ENCODE data around the gene ZBTB20.

ZBTB20 gene

DNA sequence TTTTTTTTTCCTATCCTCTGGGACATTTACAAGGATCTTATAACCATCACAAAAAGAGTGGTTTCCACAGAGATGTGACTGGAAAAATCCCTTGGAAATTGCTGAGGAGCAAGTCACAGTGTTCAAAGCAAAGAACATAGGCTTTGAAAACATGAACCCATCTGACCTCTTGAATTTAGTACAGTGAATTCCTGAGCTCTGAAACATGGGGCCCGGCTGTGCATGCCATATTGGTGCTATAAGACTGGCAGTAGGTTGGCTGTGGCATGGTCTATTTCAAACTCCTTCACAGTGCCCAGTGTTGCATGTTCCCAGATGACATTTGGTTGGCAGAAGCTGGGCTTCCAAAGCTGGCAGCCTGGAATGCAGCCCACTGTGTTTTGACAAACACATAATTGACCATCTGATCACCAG lies 651.1 kb downstream of the ZBTB20 start:
- no peak for DNase-seq (ENCODE audit: low read depth in 1 of 2, low spot score in 1 of 2)
- no peak overlapping the region for H3K27ac ChIP-seq (replicated peaks)
- H3K4me3 ChIP-seq (replicated peaks; ENCODE audit: insufficient read depth, low read length): no peak overlapping the region
- TF ChIP-seq SPI1 (IDR thresholded peaks at IDR 0.05; ENCODE audit: borderline replicate concordance, low read depth): no peak
- no peak for TF ChIP-seq GABPA (IDR thresholded peaks at IDR 0.05; ENCODE audit: low read depth)
- TF ChIP-seq, protein P1, sequence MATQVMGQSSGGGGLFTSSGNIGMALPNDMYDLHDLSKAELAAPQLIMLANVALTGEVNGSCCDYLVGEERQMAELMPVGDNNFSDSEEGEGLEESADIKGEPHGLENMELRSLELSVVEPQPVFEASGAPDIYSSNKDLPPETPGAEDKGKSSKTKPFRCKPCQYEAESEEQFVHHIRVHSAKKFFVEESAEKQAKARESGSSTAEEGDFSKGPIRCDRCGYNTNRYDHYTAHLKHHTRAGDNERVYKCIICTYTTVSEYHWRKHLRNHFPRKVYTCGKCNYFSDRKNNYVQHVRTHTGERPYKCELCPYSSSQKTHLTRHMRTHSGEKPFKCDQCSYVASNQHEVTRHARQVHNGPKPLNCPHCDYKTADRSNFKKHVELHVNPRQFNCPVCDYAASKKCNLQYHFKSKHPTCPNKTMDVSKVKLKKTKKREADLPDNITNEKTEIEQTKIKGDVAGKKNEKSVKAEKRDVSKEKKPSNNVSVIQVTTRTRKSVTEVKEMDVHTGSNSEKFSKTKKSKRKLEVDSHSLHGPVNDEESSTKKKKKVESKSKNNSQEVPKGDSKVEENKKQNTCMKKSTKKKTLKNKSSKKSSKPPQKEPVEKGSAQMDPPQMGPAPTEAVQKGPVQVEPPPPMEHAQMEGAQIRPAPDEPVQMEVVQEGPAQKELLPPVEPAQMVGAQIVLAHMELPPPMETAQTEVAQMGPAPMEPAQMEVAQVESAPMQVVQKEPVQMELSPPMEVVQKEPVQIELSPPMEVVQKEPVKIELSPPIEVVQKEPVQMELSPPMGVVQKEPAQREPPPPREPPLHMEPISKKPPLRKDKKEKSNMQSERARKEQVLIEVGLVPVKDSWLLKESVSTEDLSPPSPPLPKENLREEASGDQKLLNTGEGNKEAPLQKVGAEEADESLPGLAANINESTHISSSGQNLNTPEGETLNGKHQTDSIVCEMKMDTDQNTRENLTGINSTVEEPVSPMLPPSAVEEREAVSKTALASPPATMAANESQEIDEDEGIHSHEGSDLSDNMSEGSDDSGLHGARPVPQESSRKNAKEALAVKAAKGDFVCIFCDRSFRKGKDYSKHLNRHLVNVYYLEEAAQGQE (IDR thresholded peaks at IDR 0.05; ENCODE audit: insufficient replicate concordance, low read depth): no peak
- no peak for TF ChIP-seq POLR2AphosphoS5 (IDR thresholded peaks at IDR 0.05; ENCODE audit: low read depth)
- TF ChIP-seq, protein P2, sequence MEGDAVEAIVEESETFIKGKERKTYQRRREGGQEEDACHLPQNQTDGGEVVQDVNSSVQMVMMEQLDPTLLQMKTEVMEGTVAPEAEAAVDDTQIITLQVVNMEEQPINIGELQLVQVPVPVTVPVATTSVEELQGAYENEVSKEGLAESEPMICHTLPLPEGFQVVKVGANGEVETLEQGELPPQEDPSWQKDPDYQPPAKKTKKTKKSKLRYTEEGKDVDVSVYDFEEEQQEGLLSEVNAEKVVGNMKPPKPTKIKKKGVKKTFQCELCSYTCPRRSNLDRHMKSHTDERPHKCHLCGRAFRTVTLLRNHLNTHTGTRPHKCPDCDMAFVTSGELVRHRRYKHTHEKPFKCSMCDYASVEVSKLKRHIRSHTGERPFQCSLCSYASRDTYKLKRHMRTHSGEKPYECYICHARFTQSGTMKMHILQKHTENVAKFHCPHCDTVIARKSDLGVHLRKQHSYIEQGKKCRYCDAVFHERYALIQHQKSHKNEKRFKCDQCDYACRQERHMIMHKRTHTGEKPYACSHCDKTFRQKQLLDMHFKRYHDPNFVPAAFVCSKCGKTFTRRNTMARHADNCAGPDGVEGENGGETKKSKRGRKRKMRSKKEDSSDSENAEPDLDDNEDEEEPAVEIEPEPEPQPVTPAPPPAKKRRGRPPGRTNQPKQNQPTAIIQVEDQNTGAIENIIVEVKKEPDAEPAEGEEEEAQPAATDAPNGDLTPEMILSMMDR (IDR thresholded peaks at IDR 0.05; ENCODE audit: insufficient read depth, low read length): no peak
- no peaks in the 10 kb centered on the region for H3K27me3 ChIP-seq (ENCODE audit: insufficient read depth, poor library complexity, severe bottlenecking)

DNA sequence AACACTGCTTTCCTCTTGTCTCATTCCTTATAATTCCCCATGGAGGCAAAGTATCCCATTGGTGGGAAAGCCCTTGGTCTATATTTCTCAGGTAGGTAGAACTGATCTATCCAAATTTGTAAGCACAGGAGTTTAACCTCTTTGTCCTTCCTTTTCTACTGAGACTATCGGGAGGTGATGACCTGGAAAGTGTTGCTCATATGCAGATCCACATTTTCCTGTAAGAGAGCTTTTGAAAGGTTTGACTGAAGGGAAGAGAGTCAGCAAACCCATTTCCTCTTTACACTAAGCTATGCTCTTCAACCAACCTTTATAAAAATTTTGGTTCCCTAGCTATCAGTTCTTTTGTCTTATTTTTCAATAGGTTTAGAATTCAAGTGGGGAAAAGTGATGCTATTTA lies 652.6 kb downstream of the ZBTB20 start:
- H3K27ac ChIP-seq (replicated peaks): no peak overlapping the region
- DNase-seq (ENCODE audit: low read depth in 1 of 2, low spot score in 1 of 2): no peak
- TF ChIP-seq SPI1 (IDR thresholded peaks at IDR 0.05; ENCODE audit: borderline replicate concordance, low read depth) (0 out of 2 replicates have a peak, but pooled peaks have one; percentile 2), POLR2AphosphoS5 (IDR thresholded peaks at IDR 0.05; ENCODE audit: low read depth) (no peak)
- no peak overlapping the region for H3K4me3 ChIP-seq (replicated peaks; ENCODE audit: insufficient read depth, low read length)
- H3K27me3 ChIP-seq (ENCODE audit: insufficient read depth, poor library complexity, severe bottlenecking): no peaks in the 10 kb centered on the region

DNA sequence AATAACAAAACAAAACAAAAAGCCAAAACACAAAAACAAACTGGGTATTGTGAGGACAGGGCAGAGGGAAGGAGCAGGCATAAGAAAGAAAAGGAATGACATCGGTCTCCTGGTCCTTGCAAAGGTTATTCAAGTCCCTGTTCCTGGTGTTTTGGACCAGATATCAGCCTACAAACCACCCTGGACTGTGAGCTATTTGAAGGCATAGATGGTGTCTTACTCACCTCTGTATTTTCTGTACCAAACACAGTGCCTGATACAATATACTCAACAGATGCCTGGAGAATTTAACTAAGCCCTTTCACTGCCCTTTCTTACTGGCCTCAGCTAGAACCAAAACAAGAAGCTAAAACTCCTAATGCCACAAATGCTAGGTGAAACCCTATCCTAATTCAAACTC lies 656.3 kb downstream of the ZBTB20 start:
- Histone ChIP-seq H3K4me3 (replicated peaks; ENCODE audit: insufficient read depth, low read length) (no peak overlapping the region), H3K27ac (replicated peaks) (no peak overlapping the region), H3K27me3 (ENCODE audit: insufficient read depth, poor library complexity, severe bottlenecking) (no peaks in the 10 kb centered on the region)
- no peak for TF ChIP-seq GABPA (IDR thresholded peaks at IDR 0.05; ENCODE audit: low read depth)
- TF ChIP-seq, protein P2 (IDR thresholded peaks at IDR 0.05; ENCODE audit: insufficient read depth, low read length): no peak
- TF ChIP-seq, protein P1 (IDR thresholded peaks at IDR 0.05; ENCODE audit: insufficient replicate concordance, low read depth): no peak
- no peak for TF ChIP-seq SPI1 (IDR thresholded peaks at IDR 0.05; ENCODE audit: borderline replicate concordance, low read depth)
- TF ChIP-seq POLR2AphosphoS5 (IDR thresholded peaks at IDR 0.05; ENCODE audit: low read depth): no peak
- no peak for DNase-seq (ENCODE audit: low read depth in 1 of 2, low spot score in 1 of 2)

DNA sequence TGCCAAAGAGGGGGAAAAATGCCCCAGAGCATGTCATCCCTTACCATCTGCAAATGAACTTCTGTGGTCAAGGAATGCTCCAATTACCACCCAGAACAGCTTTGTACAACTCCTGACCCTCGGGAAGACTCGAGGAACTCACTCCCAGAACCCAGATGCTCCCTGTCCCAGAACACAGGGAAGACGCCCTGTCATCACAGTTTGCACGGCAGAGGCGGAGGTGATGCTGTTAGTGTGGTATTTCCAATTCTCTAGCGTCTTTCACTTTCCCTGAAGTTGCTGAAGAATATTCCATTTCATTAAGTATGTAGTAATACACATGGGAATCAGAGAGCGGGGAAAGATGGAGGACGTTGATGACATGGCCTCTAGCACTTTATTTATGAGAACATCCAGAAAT lies 659.6 kb downstream of the ZBTB20 start:
- TF ChIP-seq GABPA (IDR thresholded peaks at IDR 0.05; ENCODE audit: low read depth) (no peak), SPI1 (IDR thresholded peaks at IDR 0.05; ENCODE audit: borderline replicate concordance, low read depth) (no peak), POLR2AphosphoS5 (IDR thresholded peaks at IDR 0.05; ENCODE audit: low read depth) (no peak)
- TF ChIP-seq, protein P1 (IDR thresholded peaks at IDR 0.05; ENCODE audit: insufficient replicate concordance, low read depth): no peak
- TF ChIP-seq, protein P2 (IDR thresholded peaks at IDR 0.05; ENCODE audit: insufficient read depth, low read length): no peak
- Histone ChIP-seq H3K27ac (replicated peaks) (no peak overlapping the region), H3K27me3 (ENCODE audit: insufficient read depth, poor library complexity, severe bottlenecking) (no peaks in the 10 kb centered on the region), H3K4me3 (replicated peaks; ENCODE audit: insufficient read depth, low read length) (no peak overlapping the region)
- DNase-seq (ENCODE audit: low read depth in 1 of 2, low spot score in 1 of 2): no peak
